Ishikawa (cell line): ENCODE data around the gene TMA7B.

Experiments used
- CREB1 ChIP-seq: IDR thresholded peaks from 2 replicates; pipeline ENCODE4 v1.6.1; 2012; ENCODE audit warnings: low read depth
- EGR1 ChIP-seq: IDR thresholded peaks from 2 replicates; pipeline ENCODE4 v1.6.1; 2012
- FOXM1 ChIP-seq: IDR thresholded peaks from 2 replicates; pipeline ENCODE4 v1.6.1; 2012; ENCODE audit warnings: low read depth, borderline replicate concordance
- MAX ChIP-seq: IDR thresholded peaks from 2 replicates; pipeline ENCODE4 v1.6.1; 2012
- REST ChIP-seq: IDR thresholded peaks from 2 replicates; pipeline ENCODE4 v1.6.1; 2012; ENCODE audit warnings: low read depth, mild to moderate bottlenecking
- TEAD4 ChIP-seq: IDR thresholded peaks from 2 replicates; pipeline ENCODE4 v1.6.1; 2012
- USF1 ChIP-seq: IDR thresholded peaks from 2 replicates; pipeline ENCODE4 v1.6.1; 2012

GRCh38 chr22:40002935-40003715 is 42.9 kb downstream of the TMA7B start:
- TF ChIP-seq CREB1: no peak
- TF ChIP-seq REST: no peak
- TF ChIP-seq MAX: no peak
- no peak for TF ChIP-seq FOXM1
- TF ChIP-seq EGR1: no peak
- no peak for TF ChIP-seq TEAD4
- no peak for TF ChIP-seq USF1
